AG04449 (cell line): ENCODE data around the gene LRP1B.
"Not testable (repeated sequence)": the region's sequence is repeated elsewhere in the genome, so short reads cannot be mapped to it uniquely, and the experiment has no call there.

Source experiments
- CTCF ChIA-PET: fragments of 350-600 bp; formaldehyde crosslinking; extraction: SDS; loops from one replicate; lab custom pipeline; 2021; ENCODE audit warnings: antibody characterized with exemption; lab: Yijun Ruan, JAX
- POLR2A ChIA-PET: fragments of 400-600, 350-600 bp; formaldehyde crosslinking; extraction: SDS; loops from one replicate; lab custom pipeline; 2020; ENCODE audit warnings: antibody characterized with exemption, inconsistent platforms; lab: Yijun Ruan, JAX
- DNase-seq: peaks from one replicate; pipeline ENCODE4 v3.0.0-alpha.2; 2010; ENCODE audit warnings: low read depth, low spot score
- H3K4me3 ChIP-seq: 2 replicates; pipeline ENCODE4 v1.5.1; 2011; ENCODE audit warnings: low read depth, mild to moderate bottlenecking, control low read depth, low read length
- TF ChIP-seq, protein P1 (sequence below): IDR thresholded peaks from one replicate; pipeline ENCODE4 v1.5.1; 2011; ENCODE audit warnings: mild to moderate bottlenecking, moderate library complexity, low read length, control low read depth, inconsistent platforms; ENCODE audit not compliant: insufficient read depth; ENCODE audit errors: missing control alignments

The LRP1B gene

DNA sequence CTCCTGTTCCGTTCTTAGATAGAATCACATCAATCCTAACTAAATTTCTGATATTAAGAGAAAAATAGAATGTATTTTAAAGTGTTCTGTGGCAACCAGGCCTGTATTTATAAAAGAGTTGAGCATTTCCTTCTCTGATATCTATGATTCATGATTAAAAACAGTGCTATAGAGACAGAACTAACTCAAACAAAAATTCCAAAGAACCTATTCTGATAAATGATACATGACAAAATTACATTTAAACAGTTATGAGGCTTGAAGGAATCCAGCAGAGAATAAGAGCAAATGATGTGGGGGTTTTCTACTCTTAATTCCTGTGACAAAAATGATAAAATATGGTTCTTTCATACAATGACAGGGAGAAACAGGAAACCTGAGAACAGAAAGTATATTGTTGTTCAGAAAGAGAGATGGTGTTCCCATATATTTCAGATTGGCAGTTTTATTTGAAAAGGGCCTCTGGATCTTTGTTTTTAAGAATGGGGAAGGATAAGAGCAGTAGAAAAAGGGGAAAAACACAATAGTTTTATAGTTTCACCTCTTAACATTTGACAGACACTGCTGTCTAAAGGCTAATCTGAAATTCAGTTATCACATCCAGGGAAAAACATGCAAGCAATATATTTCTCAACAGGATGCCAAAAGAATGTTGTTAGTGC lies 944.3 kb downstream of the LRP1B start:
- CTCF ChIA-PET, result no interaction called here
- POLR2A ChIA-PET, result no interaction called here
- DNase-seq, result no peak
- TF ChIP-seq, protein P1, sequence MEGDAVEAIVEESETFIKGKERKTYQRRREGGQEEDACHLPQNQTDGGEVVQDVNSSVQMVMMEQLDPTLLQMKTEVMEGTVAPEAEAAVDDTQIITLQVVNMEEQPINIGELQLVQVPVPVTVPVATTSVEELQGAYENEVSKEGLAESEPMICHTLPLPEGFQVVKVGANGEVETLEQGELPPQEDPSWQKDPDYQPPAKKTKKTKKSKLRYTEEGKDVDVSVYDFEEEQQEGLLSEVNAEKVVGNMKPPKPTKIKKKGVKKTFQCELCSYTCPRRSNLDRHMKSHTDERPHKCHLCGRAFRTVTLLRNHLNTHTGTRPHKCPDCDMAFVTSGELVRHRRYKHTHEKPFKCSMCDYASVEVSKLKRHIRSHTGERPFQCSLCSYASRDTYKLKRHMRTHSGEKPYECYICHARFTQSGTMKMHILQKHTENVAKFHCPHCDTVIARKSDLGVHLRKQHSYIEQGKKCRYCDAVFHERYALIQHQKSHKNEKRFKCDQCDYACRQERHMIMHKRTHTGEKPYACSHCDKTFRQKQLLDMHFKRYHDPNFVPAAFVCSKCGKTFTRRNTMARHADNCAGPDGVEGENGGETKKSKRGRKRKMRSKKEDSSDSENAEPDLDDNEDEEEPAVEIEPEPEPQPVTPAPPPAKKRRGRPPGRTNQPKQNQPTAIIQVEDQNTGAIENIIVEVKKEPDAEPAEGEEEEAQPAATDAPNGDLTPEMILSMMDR, result no peak
- H3K4me3 ChIP-seq, result no peak overlapping the region

DNA sequence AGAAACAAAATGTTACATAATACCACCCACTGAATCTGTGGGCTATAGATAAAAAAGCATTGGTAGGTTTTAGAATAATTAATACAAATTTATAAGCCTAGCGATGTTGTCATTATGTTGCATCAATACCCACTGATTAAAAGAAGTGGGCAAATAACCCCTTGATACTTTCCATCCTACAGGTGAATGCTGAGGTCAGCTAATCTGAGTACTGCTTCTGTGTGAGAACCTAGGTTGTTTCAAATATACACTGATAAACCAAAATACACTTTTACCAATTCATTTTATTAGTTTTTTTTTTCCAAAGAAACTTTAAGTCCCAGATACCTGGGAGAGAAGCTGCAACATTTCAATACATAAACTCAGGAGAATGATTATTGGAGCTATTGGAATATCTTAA lies 948.6 kb downstream of the LRP1B start:
- POLR2A ChIA-PET, result no interaction called here
- TF ChIP-seq, protein P1, result no peak
- H3K4me3 ChIP-seq, result no peak overlapping the region
- CTCF ChIA-PET, result no interaction called here
- no peak for DNase-seq

DNA sequence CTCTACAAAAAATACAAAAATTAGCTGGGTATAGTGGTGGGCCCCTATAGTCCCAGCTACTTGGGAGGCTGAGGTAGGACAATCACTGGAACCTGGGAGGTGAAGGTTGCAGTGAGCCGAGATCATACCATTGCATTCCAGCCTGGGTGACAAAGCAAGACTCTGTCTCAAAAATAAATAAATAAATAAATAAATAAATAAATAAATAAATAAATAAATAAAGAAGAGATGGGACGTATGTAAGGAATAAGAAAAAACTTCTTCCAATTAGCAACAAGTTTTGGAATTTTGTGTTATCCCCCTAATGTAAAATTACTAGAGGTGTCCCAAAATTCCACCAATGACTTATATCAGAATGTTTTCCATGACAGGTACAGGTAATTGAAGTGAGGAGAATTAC lies 961.7 kb downstream of the LRP1B start:
- H3K4me3 ChIP-seq, POLR2A ChIA-PET, DNase-seq, CTCF ChIA-PET: not testable (repeated sequence)

DNA sequence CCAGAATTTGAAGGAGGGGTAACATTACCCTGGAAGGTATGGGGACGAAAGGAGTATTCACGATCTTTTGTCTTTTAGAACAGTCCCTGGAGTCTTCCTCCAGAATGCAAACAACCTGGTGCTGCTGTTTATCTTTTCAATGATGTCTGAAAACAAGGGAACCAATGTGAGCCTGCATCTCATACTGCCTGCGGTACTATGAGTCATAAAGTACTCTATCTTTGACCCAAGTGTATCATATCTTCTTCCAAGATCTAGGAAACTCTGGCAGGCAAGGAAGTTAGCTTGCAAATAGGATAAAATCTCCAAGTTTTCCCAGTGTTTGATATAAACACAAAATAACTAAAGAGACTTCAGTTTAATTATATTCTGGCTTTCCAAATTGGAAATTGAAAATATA lies 968.5 kb downstream of the LRP1B start:
- CTCF ChIA-PET, result no interaction called here
- no peak for DNase-seq
- POLR2A ChIA-PET, result no interaction called here
- no peak overlapping the region for H3K4me3 ChIP-seq
- TF ChIP-seq, protein P1, result no peak

DNA sequence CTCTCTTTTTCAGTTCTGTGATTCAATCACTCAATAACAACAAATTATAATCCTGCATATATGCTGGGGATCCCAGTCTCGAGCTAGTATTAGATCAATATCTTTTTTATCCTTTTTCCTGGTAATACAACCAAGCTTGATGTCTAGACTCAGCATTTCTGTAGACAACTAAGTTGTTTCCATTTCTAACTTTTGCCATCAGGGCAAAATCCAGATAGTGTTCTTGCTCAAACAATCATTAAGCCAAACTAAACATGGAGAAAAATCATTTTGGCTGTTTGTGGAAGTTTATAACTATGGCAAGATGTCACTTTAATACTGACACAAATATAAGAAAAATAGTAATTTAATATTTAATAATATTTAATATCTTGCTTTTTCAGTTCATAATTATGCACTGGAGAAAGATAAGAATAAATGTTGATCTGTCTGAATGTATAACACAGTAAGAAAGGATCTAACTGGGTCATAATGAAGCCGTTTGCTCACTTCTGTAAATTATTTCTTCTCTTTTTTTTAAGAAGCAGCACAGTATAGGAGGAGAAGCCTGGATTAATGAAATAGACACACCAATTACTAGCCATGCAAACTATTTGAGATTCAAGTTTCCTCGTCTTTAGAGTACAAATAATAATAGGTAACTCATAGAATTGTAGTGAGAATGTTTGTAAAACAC lies 979.1 kb downstream of the LRP1B start:
- H3K4me3 ChIP-seq, result no peak overlapping the region
- DNase-seq, result no peak
- ChIA-PET CTCF (no interaction called here), POLR2A (no interaction called here)
- TF ChIP-seq, protein P1, result no peak

DNA sequence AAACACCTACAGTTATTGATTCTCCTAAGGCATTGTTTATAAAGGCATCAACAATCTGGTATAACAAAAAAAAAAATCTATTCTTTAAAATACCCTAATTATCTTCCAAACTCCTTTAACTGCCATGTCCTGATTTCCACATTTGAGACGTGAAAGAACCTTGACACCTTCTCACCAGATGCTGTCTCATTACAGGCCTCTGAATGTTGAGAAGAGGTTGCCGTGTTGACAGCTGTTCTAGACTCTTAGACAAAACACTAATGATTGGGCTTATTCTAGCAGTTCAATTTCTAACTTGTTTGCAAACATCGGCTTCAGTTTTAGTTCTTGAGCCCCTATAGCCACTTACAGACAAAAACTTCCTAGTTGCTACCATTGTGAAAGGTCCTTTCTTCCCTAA lies 988.8 kb downstream of the LRP1B start:
- no peak overlapping the region for H3K4me3 ChIP-seq
- no peak for DNase-seq
- TF ChIP-seq, protein P1, result no peak
- CTCF ChIA-PET, result no interaction called here
- POLR2A ChIA-PET, result no interaction called here
